Thoracic aorta (tissue), 2 donors: ENCODE results near the gene NHLRC2. TPM values are rescaled to one million over a fixed set of nuclear protein-coding genes. Genes with fewer than 3 reads are reported as not detected.

Experiments
- ATAC-seq: fragments of 150-250 bp; one replicate; pipeline ENCODE4 v1.8.0; 2017; ENCODE audit warnings: low read depth; ENCODE audit not compliant: insufficient number of reproducible peaks, low FRiP score
- DNase-seq: peaks from one replicate; pipeline ENCODE4 v3.0.0-alpha.2; 2020; ENCODE audit warnings: low spot score
- H3K27ac ChIP-seq, 2 donors: fragments of 200-600 bp; sonication (generic); 1 replicate in 1 of 2; 2 replicates in 1 of 2; pipeline ENCODE4 v1.5.1; 2016; ENCODE audit warnings: mild to moderate bottlenecking in 2 of 2, moderate library complexity in 2 of 2
- H3K27me3 ChIP-seq: fragments of 200-600 bp; sonication (generic); replicated peaks from 2 replicates; pipeline ENCODE4 v1.6.0; 2016; ENCODE audit warnings: mild to moderate bottlenecking; ENCODE audit not compliant: insufficient read depth
- H3K36me3 ChIP-seq: fragments of 200-600 bp; sonication (generic); one replicate; pipeline ENCODE4 v1.5.1; 2016
- H3K4me1 ChIP-seq, 2 donors: fragments of 200-600 bp; sonication (generic); 1 replicate in 1 of 2; 2 replicates in 1 of 2; pipeline versions ENCODE4 v1.5.1 to v1.6.0; 2016; ENCODE audit warnings: low read depth in 2 of 2, mild to moderate bottlenecking in 1 of 2; ENCODE audit not compliant: control insufficient read depth in 1 of 2
- H3K4me3 ChIP-seq: fragments of 200-600 bp; sonication (generic); 2 replicates; pipeline ENCODE4 v1.5.1; 2016; ENCODE audit warnings: mild to moderate bottlenecking
- H3K9me3 ChIP-seq: fragments of 200-600 bp; sonication (generic); 2 replicates; pipeline ENCODE4 v1.5.1; 2016
- total RNA-seq, 2 donors: library from RNA; depleted of rRNA; stranded (reverse); fragments of >200 nt; gene quantifications; one replicate each; pipeline versions ENCODE4 v1.1.0 to v1.2.3, GENCODE V29; 2016
- TF ChIP-seq, protein P1 (sequence below): fragments of 200-600 bp; sonication (generic); IDR thresholded peaks from one replicate; pipeline ENCODE4 v1.5.1; 2019; ENCODE audit warnings: antibody characterized with exemption

NHLRC2 gene
- total RNA-seq, 2 donors from 2014 or later = 21.9 to 56.5 TPM

DNA sequence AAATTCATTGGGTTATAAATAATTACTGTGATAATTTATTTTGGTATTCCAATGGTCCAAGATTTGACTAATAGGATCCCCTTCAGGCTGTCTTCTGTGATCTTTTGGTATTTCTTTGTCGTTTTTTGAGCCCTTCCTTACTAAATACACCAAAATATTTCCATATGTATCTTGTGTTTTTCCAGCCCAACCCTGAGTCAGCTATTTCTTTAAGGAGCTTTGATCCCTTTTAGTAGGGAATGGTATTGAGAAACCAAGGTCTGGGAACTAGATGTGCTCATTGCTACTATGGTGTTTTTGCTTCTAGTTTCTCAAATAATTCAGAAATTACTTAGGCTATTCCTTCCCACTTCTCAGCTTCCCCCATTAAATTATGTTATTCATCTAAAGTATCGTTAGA lies 15.3 kb downstream of the NHLRC2 start:
- H3K9me3 ChIP-seq = no peaks in the 10 kb centered on the region
- H3K4me1 ChIP-seq = no peaks in the 10 kb centered on the region
- H3K4me3 ChIP-seq = no peak overlapping the region
- TF ChIP-seq, protein P1, sequence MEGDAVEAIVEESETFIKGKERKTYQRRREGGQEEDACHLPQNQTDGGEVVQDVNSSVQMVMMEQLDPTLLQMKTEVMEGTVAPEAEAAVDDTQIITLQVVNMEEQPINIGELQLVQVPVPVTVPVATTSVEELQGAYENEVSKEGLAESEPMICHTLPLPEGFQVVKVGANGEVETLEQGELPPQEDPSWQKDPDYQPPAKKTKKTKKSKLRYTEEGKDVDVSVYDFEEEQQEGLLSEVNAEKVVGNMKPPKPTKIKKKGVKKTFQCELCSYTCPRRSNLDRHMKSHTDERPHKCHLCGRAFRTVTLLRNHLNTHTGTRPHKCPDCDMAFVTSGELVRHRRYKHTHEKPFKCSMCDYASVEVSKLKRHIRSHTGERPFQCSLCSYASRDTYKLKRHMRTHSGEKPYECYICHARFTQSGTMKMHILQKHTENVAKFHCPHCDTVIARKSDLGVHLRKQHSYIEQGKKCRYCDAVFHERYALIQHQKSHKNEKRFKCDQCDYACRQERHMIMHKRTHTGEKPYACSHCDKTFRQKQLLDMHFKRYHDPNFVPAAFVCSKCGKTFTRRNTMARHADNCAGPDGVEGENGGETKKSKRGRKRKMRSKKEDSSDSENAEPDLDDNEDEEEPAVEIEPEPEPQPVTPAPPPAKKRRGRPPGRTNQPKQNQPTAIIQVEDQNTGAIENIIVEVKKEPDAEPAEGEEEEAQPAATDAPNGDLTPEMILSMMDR = no peak
- H3K27ac ChIP-seq = no peak overlapping the region
- no peaks in the 10 kb centered on the region for H3K27me3 ChIP-seq
- DNase-seq (no peak), ATAC-seq (no peak)
- H3K36me3 ChIP-seq = no peaks in the 10 kb centered on the region

- DNase-seq (no peak), ATAC-seq (no peak)
- TF ChIP-seq, protein P1 = no peak
- Histone ChIP-seq H3K4me3 (no peak overlapping the region), H3K4me1 (no peaks in the 10 kb centered on the region), H3K9me3 (no peaks in the 10 kb centered on the region), H3K36me3 (no peaks in the 10 kb centered on the region), H3K27me3 (no peaks in the 10 kb centered on the region), H3K27ac (no peak overlapping the region)
Observed at GRCh38 chr10:113872139-113873030, 17.9 kb downstream of the NHLRC2 start.

- Histone ChIP-seq H3K9me3 (no peaks in the 10 kb centered on the region), H3K27ac (no peak overlapping the region), H3K27me3 (no peaks in the 10 kb centered on the region), H3K36me3 (no peaks in the 10 kb centered on the region), H3K4me1 (peaks cover 0 to 4% of the 10 kb centered on the region in 2 donors), H3K4me3 (no peak overlapping the region)
- TF ChIP-seq, protein P1 = no peak
- ATAC-seq (no peak), DNase-seq (no peak)
Observed at GRCh38 chr10:113875212-113875611, 20.8 kb downstream of the NHLRC2 start.

DNA sequence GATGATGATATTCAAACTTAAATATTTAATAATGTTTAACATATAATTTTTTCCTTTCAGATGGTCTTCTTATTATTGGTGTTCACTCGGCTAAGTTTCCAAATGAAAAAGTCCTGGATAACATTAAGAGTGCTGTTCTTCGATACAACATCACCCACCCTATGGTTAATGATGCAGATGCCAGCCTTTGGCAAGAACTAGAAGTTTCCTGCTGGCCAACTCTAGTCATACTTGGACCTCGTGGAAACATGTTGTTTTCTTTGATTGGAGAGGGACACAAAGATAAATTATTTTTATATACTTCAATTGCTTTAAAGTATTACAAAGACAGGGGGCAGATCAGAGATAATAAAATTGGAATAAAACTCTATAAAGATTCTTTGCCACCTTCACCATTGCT lies 22.0 kb downstream of the NHLRC2 start:
- Histone ChIP-seq H3K27ac (no peak overlapping the region), H3K4me1 (peaks cover 0 to 4% of the 10 kb centered on the region in 2 donors), H3K36me3 (no peaks in the 10 kb centered on the region), H3K4me3 (no peak overlapping the region), H3K9me3 (no peaks in the 10 kb centered on the region), H3K27me3 (no peaks in the 10 kb centered on the region)
- DNase-seq (no peak), ATAC-seq (no peak)
- TF ChIP-seq, protein P1 = no peak

- Histone ChIP-seq H3K36me3 (no peaks in the 10 kb centered on the region), H3K9me3 (no peaks in the 10 kb centered on the region), H3K4me1 (peaks cover 0 to 4% of the 10 kb centered on the region in 2 donors), H3K27ac (no peak overlapping the region), H3K27me3 (no peaks in the 10 kb centered on the region), H3K4me3 (no peak overlapping the region)
- no peak for DNase-seq
- TF ChIP-seq, protein P1 = no peak
- no peak for ATAC-seq
Observed at GRCh38 chr10:113879691-113880090, 25.2 kb downstream of the NHLRC2 start.
